ENCODE measurements around the gene FAM72C.
"Not testable (repeated sequence)": the region's sequence is repeated elsewhere in the genome, so short reads cannot be mapped to it uniquely, and the experiment has no call there.

GRCh38 chr1:144014528-144014927 is 42.7 kb upstream of the FAM72C start:
- TF ChIP-seq CTCF (conservative IDR thresholded peaks at IDR 0.05; ENCODE audit: low read length); EZH2phosphoT487 (IDR thresholded peaks at IDR 0.05; ENCODE audit: borderline replicate concordance): not testable (repeated sequence)

Data from Loucy (cell line).